GM08714 (cell line): ENCODE results near the gene KRT28.

Experiments used
- H3K4me3 ChIP-seq: fragments of 200-500 bp; sonication (Bioruptor generic); 2 replicates; pipeline ENCODE4 v1.5.1; 2014; ENCODE audit warnings: mild to moderate bottlenecking, low read length, inconsistent platforms
- ZNF274 ChIP-seq: IDR thresholded peaks from 2 replicates; pipeline ENCODE4 v1.6.1; 2012; ENCODE audit warnings: mild to moderate bottlenecking, low read depth, low read length

The KRT28 gene

DNA sequence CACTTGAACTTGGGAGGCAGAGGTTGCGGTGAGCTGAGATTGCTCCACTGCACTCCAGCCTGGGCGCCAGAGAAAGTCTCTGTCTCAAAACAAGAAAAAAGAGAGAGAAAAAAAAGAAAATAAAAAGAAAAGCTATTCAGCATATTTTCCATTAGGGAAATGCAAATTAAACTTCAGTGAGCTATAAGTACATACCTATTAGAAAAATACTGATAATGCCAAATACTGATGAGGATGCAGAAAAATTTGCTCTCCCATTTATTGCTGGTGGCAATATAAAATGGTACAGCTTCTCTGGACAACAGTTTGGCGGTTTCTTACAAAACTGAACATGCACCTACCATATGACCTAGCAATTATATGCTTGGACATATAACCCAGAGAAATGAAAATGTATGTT, 12.9 kb upstream of the KRT28 start:
- TF ChIP-seq ZNF274: no peak
- H3K4me3 ChIP-seq: no peak overlapping the region

GRCh38 chr17:40810494-40810893, 10.7 kb upstream of the KRT28 start:
- no peak for TF ChIP-seq ZNF274
- H3K4me3 ChIP-seq: no peak overlapping the region

- TF ChIP-seq ZNF274: no peak
Measured at GRCh38 chr17:40809721-40810421, 10.1 kb upstream of the KRT28 start.

DNA sequence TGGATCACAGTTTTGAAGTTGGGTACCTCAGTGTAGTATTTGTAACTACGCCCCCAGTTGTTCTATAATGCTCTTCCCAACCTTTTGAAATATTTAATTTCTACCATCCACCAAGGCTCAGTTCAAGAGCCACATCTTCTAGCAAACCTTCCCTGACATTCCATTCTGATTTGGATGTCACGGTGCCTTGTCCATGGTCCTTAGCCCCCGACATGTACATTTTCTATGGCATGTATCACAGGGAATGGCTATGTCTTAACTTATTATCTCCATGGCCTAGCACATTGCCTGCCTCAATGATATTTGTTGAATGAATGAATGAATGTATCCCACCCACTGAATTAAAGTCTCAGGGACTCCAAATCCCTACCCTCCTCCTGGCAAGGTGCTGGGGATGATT, 6.4 kb upstream of the KRT28 start:
- H3K4me3 ChIP-seq: no peak overlapping the region
- no peak for TF ChIP-seq ZNF274

More at GRCh38 chr17:40809721-40810421, 10.1 kb upstream of the KRT28 start:
- no peak overlapping the region for H3K4me3 ChIP-seq

- no peak overlapping the region for H3K4me3 ChIP-seq
- TF ChIP-seq ZNF274: no peak
Measured at GRCh38 chr17:40803617-40804082, 3.9 kb upstream of the KRT28 start.

GRCh38 chr17:40801157-40801556, 1.4 kb upstream of the KRT28 start:
- no peak for TF ChIP-seq ZNF274
- H3K4me3 ChIP-seq: no peak overlapping the region

GRCh38 chr17:40800381-40800780, 622 bp upstream of the KRT28 start:
- H3K4me3 ChIP-seq: no peak overlapping the region
- no peak for TF ChIP-seq ZNF274

DNA sequence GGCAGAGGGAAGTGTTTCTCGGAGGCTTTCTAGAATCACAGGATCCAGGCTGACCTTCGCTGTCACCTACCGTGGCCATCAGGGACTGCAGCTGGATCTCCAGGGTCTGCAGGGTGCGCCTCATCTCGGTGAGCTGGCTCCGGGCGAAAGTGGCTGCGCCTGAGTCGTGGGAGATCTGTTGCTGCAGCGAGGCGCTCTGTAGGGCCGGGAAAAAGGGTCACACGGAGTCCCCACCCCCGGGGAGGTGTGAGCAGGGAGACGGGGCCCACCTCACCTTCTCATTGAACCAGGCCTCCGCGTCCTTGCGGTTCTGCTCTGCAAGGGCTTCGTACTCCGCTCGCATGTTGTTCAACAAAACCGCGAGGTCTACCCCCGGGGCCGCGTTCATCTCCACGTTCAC, 2.9 kb downstream of the KRT28 start:
- TF ChIP-seq ZNF274: no peak
- no peak overlapping the region for H3K4me3 ChIP-seq

DNA sequence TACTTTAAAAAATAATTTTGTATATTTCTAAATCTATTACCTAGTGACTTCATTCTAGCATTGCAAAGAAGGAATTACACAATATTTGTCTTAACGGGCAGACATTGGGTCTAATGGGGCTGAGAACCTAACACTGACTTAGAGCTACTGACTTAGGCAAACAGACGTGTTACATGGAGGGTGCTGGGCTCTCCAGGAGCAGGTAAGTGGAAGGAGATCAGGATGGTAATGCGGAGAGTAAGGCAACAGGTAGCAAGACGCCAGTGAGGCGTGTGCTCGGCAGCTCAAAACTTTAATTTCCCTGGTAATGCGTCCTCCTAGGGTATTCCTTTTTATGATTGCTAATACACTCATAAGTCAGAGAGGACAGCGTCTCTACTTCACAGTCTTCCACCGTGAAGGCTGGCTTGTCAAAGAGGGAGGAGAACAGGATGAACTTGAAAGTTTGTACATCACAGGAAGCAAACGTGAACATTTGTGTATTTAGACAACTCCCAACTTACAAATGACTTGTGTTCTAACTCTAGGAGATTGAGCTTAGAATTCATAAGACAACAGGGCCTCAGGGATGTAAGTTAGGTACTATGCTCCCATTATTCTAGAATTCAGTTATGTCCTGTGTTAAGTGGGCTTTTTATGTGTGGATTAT, 4.6 kb downstream of the KRT28 start:
- no peak for TF ChIP-seq ZNF274
- H3K4me3 ChIP-seq: no peak overlapping the region

DNA sequence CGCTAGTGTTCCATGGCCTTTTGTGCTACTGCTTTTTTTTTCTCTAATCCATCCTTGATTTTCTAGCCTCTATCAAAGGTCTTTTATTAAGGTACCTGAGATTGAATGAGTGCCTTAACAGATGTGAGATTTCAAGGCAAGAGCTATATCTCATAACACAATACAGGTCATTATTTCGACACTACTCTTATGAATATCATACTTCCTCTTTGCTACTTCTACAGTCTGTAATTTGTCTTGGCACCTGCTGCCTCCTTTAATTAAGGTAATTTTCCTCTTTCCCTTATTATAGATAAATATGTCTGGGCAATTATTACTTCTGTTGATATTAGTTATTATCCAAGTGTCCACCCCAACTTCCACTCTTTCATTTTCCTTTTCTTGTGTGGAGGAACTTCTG, 5.3 kb downstream of the KRT28 start:
- TF ChIP-seq ZNF274: no peak

GRCh38 chr17:40793832-40794231, 5.9 kb downstream of the KRT28 start:
- no peak for TF ChIP-seq ZNF274
- no peak overlapping the region for H3K4me3 ChIP-seq

More for the DNA sequence above, 5.3 kb downstream of the KRT28 start:
- no peak overlapping the region for H3K4me3 ChIP-seq

- no peak overlapping the region for H3K4me3 ChIP-seq
- TF ChIP-seq ZNF274: no peak
Measured at GRCh38 chr17:40791787-40792436, 7.8 kb downstream of the KRT28 start.

DNA sequence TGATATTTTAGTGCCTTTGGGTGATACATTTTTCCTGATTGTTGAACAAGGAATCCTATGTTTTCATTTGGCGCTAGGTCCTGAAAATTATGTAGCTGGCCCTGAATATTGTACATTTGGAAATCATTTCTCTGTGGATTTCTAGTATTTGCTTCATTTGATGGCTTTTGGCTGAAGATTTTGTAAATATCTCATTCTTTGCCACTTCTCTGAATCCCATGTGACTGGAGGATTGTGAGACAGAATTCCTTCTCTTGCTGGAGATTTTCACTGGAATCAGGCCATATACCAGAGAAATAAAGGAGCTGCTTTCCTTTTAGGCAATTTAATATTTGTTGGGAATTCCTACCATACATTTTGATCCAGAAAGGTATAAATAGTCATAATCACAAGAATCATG, 8.6 kb downstream of the KRT28 start:
- no peak overlapping the region for H3K4me3 ChIP-seq
- no peak for TF ChIP-seq ZNF274

DNA sequence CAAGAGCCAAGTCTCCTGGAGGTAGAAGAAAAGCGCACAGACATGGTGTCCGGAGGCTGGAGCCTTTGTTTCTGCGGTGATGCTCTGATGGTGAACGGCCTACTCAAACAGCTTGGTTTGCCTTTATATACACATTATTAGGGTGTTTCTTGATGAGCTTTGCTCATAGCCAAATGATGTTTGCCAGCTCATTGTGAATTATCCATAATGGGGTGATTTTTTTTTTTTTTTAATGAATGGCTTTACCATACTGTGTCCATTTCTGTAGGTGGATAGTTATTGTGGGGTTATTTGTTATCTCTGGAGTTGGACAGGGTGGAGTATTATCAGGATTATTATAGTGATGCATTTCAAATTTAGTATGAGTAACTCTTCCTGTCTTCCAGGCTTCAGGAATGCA, 17.3 kb downstream of the KRT28 start, which contains the start of gene KRT27:
Gene KRT27, minus strand, starts transcription at position 101 of the 400 bp plus-strand sequence. Its CDS starts 57 bp downstream, at position 44.
- H3K4me3 ChIP-seq: no peak within 1 kb of the TSS
- TF ChIP-seq ZNF274: no peak
